ENCODE results near the gene IMP4. TPM values are rescaled to one million over a fixed set of nuclear protein-coding genes. Genes with fewer than 3 reads are reported as not detected.
A peak's percentile ranks its signal among the peaks of the same experiment; 100 is the strongest.

The IMP4 gene
- total RNA-seq, 1 experiment from 2014 or later: 97.3 TPM

DNA sequence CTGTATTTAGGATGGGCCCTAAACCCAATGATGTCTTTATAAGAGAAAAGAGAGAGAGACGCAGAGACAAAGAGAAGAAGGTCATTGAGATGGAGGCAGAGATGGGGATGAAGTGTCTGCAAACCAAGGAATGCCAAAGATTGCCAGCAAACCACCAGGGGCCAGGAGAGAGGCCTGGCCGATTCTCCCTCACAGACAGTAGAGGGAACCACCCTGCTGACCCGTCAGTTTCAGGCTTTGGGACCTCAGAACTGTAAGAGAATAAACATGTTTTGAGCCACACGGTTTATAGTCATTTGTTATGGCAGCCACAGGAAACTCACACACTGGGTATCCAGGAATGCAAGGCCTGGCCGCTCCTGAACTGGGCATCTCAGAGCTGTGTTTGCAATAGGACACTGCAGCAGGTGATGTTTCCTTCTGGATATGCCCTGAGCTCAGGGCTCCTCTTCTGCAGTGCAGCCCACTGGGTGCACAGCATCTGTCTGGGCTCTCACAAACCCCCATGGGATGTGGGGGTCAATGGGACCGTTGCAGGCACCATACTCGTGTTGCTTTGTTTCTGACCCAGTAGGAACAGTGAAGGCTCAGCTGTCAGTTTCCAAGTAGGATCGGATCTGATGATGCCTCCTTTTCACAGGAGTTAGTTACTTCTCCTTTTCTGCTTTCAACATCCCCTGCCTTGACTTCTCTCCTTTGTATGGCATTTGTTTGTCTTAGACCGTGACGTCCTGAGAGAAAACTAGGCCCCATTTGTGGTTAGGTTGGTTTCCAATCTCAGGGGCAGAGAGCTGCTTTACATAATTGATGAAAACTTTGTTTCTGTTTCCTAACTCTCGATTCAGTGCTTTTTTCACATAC, 34.0 kb downstream of the IMP4 start:
- no peak for DNase-seq (ENCODE audit: low read depth)

DNA sequence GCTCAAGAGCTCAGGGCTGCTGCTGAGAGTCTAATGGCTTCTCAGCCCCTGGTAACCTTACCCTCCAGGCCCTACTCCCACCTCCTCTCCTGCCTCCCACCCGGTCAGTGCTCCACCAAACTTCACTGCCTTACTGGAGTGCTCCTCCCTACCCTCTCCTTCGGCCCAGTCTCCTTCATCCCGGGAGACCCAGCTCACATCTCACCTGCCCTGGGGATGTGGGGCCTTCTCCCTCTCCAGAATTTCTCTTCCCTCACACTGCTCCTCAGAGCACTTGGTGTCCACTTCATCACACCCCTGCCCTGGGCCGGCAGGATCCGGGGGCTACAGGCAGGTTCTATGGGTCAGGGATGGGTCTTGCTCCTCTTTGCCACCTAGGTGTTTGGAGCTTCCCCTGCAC, 34.8 kb downstream of the IMP4 start:
- no peak for DNase-seq (ENCODE audit: low read depth)

DNA sequence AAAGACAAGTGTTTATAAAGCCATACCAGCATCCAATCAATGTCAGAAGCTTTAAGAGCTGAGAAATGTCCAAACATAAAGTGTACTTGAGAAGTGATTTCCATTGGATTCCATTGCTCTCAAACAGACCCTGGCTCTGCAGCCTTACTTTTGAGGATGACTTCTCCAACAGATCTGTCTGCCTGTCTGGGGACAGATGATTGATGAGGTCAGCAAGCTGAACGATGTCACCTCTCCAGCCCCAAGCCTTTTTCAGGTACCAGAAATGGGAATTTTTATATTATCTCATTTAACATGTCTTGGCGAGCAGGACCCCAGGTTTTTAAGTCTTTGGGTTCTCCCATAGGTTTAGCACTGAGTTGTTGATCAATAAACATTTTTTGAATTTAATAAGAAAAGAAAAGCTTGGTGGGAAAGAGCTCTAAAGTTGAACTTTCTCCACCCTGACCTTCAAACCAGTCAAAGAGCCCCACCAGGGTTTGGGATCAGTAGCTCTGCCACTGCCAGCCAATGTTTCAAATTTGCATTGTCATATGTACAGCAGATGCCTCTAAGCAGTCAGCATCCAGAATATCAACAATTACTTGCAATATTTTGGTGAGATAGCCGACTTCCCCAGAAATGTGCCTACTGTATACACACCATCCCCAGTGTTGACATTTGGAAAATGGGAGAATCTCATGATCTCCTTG, 35.7 kb downstream of the IMP4 start:
- no peak for DNase-seq (ENCODE audit: low read depth)

DNA sequence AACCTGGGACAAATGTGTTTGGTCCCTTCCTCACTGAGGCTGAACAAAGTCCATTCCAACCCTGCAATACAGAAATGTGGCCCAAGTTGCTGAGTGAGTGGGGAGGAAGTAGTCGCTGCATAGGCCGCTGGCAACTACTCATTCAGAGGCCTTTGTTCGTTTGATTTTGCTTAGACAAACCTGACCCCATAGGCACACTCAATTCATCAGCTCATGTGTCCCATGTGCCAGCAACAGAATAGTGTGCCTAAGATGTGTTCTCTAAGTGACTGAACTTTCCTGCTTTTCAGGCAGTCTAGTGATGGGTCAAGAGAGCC, 36.2 kb downstream of the IMP4 start:
- no peak for DNase-seq (ENCODE audit: low read depth)

DNA sequence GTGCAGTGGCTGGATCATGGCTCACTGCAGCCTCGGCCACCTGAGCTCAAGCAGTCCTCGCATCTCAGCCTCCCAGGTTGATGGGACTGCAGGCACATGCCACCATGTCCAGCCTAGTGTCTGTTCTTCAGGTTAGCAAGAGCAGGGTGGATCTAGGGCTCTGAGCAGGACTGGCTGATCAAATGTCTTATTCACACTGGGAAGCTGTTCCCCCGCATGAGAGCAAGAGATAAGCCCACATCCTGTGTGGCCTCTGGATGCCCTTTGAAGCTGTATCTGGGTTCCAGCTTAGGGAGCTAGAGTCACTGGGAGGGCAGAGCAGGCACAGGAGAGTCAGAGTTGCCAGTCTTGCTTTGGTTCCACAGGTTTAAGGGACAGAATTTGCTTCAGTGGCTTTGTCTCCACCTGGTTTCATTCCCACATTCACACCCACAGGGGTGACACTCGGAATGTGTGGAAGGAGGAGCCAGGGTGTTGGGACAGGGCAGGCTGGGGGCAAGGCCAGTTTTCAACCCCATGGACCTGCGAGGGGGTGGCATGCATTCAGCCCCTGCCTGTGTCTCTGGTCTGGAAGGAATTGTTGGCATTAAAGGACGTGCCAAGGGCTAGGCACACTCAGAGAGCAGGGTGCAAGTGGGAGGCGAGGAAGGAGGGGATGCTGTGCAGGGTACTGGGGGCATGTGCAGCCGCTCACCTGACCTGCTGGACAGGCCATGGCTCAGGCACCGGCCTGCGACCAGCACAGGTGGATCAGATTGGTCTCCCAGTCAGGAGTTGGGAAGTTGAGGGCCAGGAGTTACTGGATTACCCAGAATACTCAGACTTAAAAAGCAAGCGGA, 37.6 kb downstream of the IMP4 start:
- DNase-seq (ENCODE audit: low read depth): peak; percentile 6

DNA sequence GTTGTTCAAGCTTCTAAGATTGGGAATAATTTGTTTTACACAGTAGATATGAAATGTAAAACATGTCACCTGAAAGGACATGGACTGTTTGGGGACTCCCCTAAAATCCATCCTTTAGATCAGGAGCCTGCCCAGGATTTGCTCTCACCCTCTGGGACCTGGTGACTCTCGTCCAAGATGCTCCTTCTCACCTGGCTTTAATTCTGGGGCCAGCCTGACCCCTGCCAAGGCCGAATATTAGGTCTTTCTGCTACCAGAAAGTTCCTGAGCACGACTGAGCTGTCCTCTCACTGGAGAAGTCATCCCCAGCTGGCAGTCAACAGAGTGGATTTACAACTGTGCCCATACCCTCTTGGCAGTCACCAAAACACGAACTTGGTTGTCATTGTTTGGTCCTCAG, 38.4 kb downstream of the IMP4 start:
- no peak for DNase-seq (ENCODE audit: low read depth)

DNA sequence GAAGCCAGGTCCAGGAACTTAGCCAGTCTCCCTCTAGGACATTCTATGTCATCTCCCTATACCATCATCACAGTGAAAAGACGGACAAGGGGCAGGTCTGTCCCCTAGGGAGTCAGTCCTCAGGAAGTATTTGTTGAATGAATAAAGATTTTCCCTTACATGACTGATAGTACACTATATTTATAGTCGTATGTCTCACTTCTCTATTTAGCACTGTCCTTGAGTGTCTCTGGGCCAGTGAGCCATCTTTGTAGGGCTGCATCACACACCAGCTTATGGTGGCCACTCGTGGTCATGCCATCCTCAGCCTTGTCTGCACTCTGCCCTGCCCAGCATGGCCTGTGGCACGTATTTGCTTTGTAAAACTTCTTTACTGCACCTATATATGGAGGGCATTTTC, 38.9 kb downstream of the IMP4 start:
- DNase-seq (ENCODE audit: low read depth): no peak

DNA sequence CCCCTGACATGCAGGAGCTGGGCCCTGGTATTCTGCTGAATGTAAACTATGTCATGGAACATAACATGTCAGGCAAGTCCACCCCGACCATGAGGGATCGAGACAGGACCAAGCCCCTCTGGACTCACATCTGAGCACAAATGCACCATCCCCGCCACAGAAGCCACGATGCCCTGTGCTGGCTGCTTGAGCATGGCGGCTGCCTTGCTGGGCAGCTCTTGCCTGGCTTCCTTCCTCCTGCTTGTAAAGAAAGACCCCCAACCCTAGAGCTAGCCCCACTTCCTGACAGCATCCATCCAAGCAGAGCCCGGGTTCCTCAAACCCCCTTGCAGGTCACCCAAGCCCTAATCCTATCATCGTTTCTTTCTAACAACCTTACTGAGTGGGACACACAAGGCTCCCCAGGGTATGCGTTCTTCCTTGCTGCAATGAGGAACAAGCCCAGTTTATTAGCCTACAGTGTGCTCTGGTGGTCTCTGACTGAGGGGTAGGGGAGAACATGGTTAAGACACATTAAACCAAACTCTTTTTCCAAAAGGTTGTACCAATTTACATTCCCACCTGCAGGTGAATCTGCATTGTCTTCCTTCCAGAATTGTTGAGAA, 39.7 kb downstream of the IMP4 start:
- DNase-seq (ENCODE audit: low read depth): no peak

DNA sequence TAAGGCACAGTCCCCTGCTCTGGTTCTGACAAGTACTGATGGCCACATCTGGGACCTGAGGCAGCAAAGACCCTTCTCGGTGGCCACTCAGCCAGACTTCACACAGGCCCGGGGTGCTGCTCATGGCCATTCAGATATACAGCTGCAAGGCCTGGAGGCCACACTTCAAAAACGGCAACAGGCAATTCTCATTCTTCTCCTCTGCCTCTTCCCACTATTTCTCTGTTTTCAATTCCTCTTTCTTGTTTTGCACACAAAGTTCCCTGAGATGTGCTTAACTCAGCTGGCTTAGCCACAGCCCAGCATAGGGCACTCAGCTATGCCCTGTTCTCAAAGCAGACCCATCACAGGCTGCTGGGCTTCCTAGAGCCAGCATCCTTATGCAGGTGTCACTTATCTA, 43.0 kb downstream of the IMP4 start:
- no peak for DNase-seq (ENCODE audit: low read depth)

DNA sequence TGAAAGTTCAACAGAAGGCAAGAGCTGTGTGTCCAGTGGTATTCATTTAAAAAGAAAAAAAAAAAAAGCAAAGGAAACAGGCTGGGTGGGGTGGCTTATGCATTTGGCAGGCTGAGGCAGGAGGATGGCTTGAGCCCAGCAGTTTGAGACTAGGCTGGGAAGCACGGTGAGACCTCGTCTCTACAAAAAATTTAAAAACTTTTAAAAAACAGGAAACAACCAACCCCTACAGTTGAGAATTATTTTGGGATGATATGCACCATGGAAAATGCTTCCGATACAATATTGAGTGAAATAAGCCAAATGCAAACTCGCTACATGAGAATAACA, 44.3 kb downstream of the IMP4 start:
- DNase-seq (ENCODE audit: low read depth): no peak

DNA sequence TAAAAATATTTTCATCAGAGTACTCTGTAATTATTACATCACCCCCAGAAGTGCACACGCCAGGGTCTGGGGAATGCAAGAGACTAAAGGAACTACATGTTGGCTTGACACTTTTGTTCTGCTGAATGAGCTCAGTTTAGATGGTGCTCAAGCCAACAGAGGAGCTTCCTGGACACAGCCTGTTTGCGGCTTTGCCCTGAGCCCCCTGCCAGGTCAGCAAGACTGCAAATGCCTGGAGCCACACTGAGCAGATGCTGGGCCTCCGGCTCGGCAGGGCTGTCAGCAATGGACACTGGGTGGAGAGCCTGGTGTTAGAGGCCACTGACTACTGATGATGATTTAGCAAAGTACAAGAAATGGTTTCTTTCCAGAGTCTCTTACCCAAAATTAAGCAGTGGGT, 45.1 kb downstream of the IMP4 start:
- DNase-seq (ENCODE audit: low read depth): no peak

DNA sequence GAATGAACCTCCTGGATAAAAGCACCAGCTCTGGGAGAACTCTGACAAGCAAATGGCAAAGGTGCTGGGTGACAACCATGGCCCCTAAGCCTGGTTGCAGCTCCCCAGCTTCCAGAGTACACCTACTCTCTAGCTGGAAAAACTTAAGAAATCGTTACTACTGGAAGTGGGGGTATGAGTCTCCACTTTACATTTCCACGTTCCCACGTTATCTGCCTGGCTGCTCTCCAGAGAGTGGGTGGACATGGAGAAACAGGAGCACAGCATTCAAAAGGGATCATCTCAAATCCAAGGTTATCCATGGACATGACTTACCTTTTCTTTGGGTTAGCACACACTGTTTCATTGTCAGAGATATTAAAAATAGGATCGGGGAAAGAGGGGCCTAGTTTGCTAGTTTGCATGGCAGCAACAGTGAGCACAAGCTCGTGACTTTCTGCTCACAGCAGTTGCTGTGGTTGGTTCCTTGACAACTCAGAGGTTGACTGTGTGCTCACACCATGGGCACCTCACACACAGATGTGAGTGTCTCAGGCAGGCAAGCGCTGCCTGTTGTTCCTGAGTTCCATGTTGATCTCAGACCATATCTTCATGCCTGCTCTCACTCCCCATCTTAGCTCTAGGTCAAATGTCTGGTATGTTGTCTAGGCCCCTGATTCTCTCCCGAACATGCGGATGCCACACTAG, 45.7 kb downstream of the IMP4 start:
- DNase-seq (ENCODE audit: low read depth): no peak

DNA sequence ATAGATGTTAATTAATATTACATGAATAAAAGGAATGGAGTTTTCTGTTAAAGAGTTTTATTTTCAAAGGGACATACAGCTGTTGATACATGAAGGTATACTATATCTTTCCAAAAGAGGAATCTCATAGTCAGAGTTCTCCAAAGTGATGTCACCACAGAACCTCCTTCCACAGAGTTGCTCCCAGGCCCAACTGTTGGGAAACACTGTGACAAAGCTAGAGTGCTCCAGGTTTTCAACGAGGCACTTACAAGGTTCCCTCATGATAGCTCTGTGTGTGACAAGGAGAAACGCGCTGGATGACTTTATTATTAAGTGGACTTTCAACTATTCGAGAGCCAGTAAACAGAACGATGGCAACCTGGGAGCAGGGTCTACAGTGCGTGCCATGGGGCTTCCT, 46.7 kb downstream of the IMP4 start:
- DNase-seq (ENCODE audit: low read depth): no peak

DNA sequence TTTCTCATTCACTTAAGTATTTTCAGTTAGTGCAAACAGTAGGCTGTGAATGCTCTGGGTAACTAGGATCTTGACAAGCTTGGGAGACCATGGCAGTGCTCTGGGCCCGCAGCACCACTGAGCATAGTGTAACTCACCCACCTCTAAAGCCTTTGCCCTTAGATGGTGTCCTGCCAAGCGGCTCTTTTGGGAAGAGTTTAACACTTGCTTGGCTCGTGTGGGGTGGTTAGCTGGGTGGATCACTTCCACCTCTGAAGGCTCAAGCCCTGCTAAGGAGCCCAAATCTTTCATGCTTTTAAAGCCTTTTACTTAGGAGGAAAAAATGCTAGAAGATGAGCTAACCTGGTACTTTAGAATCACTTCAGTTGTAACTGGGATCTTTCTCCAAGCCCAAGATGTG, 47.1 kb downstream of the IMP4 start:
- DNase-seq (ENCODE audit: low read depth): no peak

DNA sequence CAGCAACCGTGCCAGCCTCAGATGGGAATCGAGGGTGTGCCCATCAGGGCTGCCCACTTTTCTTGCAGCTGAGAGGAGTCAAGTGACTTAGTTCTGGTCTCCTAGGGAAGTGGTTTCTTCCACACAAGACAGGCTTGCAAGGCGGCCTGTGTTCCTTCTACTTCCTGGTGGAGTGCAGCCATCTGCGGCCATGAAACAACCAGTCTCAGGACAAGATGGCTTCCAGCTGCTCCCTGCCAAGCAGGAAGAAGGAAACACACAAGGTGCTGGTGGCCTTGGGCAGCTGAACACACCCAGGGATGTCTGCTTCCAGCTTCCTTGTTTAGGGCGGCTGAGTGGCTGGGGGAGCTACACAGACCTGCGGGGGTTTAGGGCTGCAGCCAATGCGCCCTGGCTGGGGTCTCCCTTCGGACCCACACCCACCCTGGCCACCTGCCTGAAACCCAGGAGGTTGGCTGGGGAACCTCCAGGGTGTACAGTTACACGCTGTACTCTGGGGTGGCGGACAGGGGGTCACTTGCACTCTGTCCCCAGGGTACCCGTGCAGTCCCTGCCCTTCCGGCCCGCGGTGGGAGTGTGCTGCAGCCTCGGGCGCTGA, 47.9 kb downstream of the IMP4 start:
- DNase-seq (ENCODE audit: low read depth): no peak

DNA sequence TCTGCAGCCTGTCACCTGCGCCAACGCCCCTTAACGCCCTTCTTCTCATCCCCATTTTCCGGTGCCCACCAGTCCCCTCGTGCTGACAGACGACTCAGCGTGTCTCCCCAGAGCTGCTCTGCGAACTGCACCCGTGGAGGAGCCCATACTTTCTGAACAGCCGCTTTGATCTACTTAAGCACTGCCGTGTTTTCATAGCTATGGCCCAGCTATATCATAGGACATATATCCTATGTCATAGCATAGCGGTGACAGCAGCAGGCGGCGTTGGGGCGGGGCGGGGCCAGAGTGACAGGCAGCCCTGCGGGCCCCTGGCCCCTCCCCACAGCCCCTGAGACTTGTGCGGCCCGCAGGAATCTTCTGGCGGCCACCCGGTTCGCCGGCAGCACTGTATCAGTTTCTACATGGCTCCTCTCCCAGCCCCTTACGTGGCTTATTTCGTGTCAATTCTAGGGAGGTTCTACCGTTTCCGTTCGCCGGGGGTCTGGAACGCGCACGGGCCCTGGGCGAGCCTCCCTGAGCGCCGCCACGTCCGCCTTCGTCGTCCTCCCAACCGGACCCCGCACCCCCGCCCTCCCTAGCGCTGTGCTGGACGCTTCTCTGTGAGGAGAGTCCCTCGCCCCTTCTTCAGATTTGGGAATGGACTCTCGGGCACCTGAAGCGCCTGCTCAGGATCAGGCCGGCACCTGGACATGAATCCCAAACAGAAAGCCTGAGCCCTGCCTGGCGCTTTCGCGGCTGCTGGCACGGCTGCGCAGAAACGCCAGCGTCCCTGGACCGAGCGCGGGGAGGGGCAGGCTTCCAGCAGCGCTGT, 48.6 kb downstream of the IMP4 start:
- peak; percentile 68 for DNase-seq (ENCODE audit: low read depth)

DNA sequence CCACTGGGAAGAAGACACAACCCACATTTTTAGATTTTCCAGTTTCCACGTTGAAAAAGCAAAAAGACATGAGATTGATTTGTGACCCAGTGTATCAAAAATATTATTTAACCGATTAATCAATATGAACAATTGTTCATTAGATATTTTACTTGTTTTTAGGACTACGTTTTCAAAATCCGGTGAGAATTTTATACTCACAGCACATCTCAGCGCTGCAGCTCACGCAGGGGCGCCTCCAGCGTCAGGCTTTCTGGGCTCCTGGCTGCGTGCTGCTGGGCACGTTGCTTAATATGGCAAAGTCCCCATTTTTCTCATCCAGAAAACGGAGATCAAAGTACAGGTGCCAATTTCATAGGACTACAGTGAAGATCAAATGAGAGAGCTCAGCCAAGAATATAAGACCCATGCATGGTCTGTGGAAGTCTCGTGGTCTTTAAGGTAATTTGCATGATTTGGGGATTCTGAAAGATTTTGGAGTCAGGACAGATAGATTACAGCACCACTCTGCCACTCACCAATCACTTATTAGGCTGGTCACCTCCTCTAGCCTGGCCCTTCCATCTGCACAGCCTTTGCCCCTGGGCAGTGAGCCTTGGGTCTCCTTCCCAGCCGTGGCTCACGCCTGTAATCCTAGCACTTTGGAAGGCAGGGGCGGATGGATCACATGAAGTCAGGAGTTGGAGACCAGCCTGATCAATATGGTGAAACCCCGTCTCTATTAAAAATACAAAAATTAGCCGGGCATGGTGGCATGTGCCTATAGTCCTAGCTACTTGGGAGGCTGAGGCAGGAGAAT, 49.4 kb downstream of the IMP4 start:
- DNase-seq (ENCODE audit: low read depth): peak; percentile 34

DNA sequence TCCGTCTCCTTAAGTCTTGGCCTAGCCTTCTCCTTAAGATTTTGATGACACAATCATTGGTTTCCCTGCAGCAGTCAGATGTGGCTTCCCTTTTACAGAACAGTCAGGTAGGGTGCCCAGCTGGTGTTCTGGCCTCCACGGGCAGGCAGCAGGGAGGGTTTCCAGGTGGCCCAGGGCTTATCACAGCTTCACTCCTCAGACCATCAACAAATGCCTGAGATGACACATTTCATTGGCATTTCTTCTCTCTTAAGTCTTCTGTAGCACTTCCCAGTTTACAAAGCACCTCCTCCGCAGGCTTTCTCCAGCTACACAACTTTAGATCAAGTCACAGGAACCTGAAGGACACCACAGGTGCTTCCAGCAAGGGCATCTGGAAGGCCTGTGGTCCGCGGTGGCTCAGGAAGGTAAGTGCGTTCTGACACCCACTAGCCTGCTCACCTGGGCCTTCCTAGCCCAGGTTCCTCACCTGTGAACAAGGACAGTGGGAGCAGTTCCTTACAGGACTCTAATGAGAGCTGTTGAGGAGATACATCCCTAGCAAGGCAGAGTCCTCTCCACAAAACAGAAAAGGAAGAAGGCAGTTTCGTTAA, 50.7 kb downstream of the IMP4 start:
- DNase-seq (ENCODE audit: low read depth): peak; percentile 51
